Liver (tissue), 3 donors: ENCODE measurements around the gene MECP2.

Experiments used
- CTCF ChIP-seq: fragments of 150-350 bp; IDR thresholded peaks from 2 replicates; pipeline ENCODE4 v1.5.1; 2017; ENCODE audit warnings: improper control_type of control experiment, low read depth, low read length; ENCODE audit not compliant: missing input control
- FOXA1 ChIP-seq: IDR thresholded peaks from 2 replicates; pipeline ENCODE4 v1.6.1; 2016; ENCODE audit warnings: antibody characterized with exemption
- TAF1 ChIP-seq: conservative IDR thresholded peaks from 2 replicates; pipeline ENCODE4 v1.6.1; 2016; ENCODE audit warnings: antibody characterized with exemption, mild to moderate bottlenecking
- donor health status: healthy.
- donor health status: healthy.

- TF ChIP-seq FOXA1 (no peak), CTCF (no peak), TAF1 (no peak)
These were observed 56.7 kb downstream of the MECP2 start for GRCh38 chrX:154040863-154041262.
